Immature natural killer cell (primary cell): ENCODE measurements around the gene SGCA. TPM values are rescaled to one million over a fixed set of nuclear protein-coding genes. Genes with fewer than 3 reads are reported as not detected.

Source experiments
- DNase-seq, 3 donors: peaks; one replicate each; pipeline ENCODE4 v3.0.0; 2022; ENCODE audit warnings: mixed read lengths in 1 of 3
- H3K27ac Mint-ChIP-seq, 6 donors: one replicate each; pipeline ENCODE4 v1.8.0; 2020; ENCODE audit warnings: mixed read lengths in 6 of 6, mild to moderate bottlenecking in 5 of 6, inconsistent platforms in 4 of 6, moderate library complexity in 3 of 6
- H3K27me3 Mint-ChIP-seq, 3 donors: one replicate each; pipeline ENCODE4 v1.8.0; 2020 to 2021; ENCODE audit warnings: low read depth in 3 of 3, mild to moderate bottlenecking in 3 of 3, mixed read lengths in 3 of 3, moderate library complexity in 3 of 3, inconsistent platforms in 1 of 3
- H3K36me3 Mint-ChIP-seq, 3 donors: one replicate each; pipeline ENCODE4 v1.8.0; 2020; ENCODE audit warnings: mixed read lengths in 3 of 3, inconsistent platforms in 2 of 3, mild to moderate bottlenecking in 2 of 3
- H3K4me1 Mint-ChIP-seq, 2 donors: one replicate each; pipeline ENCODE4 v1.8.0; 2020; ENCODE audit warnings: inconsistent platforms in 2 of 2, mild to moderate bottlenecking in 2 of 2, mixed read lengths in 2 of 2, moderate library complexity in 1 of 2
- H3K4me3 Mint-ChIP-seq, 5 donors: one replicate each; pipeline ENCODE4 v1.8.0; 2020; ENCODE audit warnings: mild to moderate bottlenecking in 5 of 5, mixed read lengths in 5 of 5, inconsistent platforms in 3 of 5, moderate library complexity in 3 of 5
- H3K9me3 Mint-ChIP-seq, 6 donors: one replicate each; pipeline ENCODE4 v1.8.0; 2020; ENCODE audit warnings: mild to moderate bottlenecking in 6 of 6, mixed read lengths in 6 of 6, inconsistent platforms in 4 of 6, moderate library complexity in 3 of 6
- polyA plus RNA-seq, 3 donors: library from polyadenylated mRNA; unstranded; fragments of 300-500 nt; fragmentation: Illumina TruSeq; gene quantifications; one replicate each; pipeline ENCODE4 v1.2.3, GENCODE V29; 2021

SGCA gene
- polyA plus RNA-seq: not detected

DNA sequence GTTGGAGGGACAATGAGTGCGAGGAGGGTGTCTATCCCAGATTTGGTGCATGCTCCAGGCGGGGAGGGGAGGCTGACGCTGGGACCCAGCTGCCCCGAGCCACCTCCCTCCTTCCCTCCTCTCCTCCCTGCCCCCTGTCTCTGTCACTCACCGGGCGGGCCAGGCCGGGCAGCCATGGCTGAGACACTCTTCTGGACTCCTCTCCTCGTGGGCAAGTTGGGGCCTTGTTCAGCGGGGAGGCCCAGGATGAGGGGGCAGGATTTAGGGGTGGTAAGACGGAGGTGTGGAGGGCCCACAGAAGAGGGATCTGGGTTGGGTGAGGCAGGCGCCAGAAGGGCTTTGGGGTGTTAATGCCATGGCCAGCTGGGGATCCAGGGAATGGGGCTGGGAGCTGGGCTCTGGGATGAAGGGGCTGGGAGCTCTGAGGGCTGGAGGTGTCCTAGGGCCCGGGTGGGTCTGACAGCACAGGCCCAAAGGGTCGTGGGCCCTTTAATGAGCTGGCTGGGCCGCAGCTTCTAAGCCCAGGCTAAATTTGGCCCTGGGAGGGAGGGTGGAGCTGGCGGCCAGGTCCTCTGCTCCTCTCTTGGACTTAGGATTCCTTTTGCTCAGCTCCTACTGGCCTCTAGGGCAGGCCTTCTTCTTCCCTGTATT is at the start of gene SGCA:
Gene SGCA, plus strand, starts transcription at position 139 of the 651 bp plus-strand sequence. Its CDS starts 36 bp downstream, at position 175.
- Mint-ChIP-seq H3K4me3 (no peak within 1 kb of the TSS), H3K9me3 (no peaks in the 10 kb centered on the region), H3K36me3 (no peaks in the 10 kb centered on the region), H3K27me3 (peaks cover 0 to 10% (median 4%) of the 10 kb centered on the region in 3 donors), H3K4me1 (peaks cover 20 to 27% of the 10 kb centered on the region in 2 donors), H3K27ac (no peak within 1 kb of the TSS)
- DNase-seq: no peak

DNA sequence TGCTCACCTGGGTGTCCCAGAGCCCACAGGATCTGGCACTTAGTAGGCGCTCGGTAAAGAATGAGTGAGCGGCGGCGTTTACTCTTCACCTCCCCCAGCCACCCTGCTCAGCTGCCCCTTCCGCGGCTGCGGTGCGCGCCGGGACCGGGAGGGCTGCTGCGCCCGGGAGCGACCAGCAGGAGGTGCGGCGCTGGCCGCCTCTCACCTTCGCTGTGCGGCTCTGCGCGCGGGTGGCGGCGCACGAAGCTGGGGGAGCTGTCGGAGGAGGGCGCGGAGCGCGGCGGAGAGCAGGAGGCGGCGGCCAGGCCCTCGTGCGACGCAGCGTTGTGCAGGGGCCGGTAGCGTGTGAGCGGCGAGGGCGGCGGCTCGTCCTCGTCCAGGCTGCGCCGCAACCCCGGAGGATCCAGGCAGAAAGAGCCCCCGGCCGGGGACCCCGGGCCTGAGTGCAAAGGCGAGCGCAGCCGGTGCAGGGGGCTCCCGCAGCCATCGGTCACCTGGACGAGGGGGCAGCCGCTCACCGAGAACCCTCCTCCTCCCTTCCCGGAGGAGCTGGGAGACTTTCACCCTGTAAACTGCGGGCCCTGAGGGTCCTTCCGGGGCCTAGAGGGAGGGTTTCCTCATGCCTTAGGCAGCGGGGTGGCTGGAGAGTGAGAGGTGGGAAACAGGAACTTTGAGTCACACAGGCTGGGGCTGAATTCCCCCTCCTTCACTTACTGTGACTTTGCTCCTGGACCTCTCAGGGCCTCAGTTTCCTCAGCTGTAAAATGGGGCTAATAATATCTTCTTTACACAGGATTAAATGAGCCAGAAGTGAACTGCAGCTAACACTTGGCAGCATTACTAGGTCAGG is 48.4 kb upstream of the SGCA start:
- Mint-ChIP-seq H3K36me3 (no peaks in the 10 kb centered on the region), H3K27ac (no peak overlapping the region), H3K4me1 (peaks cover 5 to 13% of the 10 kb centered on the region in 2 donors), H3K9me3 (peaks cover 0 to 4% (median 0%) of the 10 kb centered on the region in 6 donors), H3K27me3 (peaks cover 23 to 32% (median 23%) of the 10 kb centered on the region in 3 donors), H3K4me3 (peak overlapping the region; percentile 36 to 66 (median 54))
- peak; percentile 47 to 56 (median 50) for DNase-seq

DNA sequence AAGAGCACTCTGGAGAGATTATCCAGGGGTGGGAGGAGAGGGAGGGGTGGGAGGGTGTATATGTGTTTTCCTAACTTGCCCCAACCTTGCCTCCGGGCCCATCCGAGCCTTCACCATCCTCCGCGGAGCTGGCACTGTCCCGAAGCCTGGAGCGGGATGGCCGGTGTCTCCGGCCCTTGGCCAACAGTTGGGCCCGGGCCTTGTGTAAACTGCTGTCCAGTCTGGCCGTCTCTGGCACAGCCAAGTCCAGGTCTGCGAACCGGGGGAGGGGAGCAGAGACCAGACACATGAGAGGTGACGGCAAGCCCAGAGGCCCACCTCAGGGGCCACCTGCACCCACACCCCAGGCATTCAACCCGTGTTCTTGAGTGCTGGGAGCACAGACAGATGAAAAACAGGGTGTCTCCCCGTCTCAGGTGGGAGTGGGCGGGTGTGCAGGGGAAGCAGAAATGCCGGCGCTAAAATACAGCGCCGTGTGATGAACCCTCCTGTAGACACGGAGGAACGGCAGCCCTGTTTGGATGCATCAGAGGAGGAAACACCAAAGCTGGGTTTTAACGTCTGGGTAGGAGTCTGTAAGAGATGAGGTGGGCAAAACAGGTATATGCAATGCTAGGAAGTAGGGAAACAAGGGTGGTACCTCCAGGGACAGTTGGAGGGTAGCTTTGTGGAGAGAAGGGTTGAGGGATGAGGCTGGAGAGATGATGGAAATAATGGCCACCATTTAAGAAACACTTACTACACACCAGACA is 47.6 kb upstream of the SGCA start:
- no peak for DNase-seq
- H3K36me3 Mint-ChIP-seq: no peaks in the 10 kb centered on the region
- H3K4me3 Mint-ChIP-seq: peak overlapping the region in 2 of 5 donors; percentile 18 to 36
- peaks cover 5 to 13% of the 10 kb centered on the region in 2 donors for H3K4me1 Mint-ChIP-seq
- H3K9me3 Mint-ChIP-seq: peaks cover 0 to 4% (median 0%) of the 10 kb centered on the region in 6 donors
- H3K27me3 Mint-ChIP-seq: peaks cover 23 to 32% (median 26%) of the 10 kb centered on the region in 3 donors
- no peak overlapping the region for H3K27ac Mint-ChIP-seq

DNA sequence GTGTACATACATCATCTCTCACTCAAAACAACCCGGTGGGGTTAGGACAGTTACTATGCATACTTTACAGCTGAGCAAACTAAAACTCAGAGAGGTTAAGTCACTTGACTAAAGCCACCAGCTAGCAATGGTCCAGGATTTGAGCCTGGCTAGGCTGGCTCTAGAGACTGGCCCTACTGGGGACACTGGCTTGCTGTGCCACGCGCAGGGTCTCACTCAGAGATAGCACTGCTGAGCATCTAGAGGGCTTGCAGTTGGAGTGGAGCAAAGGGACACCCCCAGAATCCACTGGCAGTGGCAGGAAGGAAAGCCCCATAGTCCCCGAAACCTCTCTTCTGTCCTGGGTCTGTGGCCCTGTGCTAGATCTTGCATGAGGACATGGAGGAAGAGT is 47.0 kb upstream of the SGCA start:
- no peak overlapping the region for H3K27ac Mint-ChIP-seq
- H3K36me3 Mint-ChIP-seq: no peaks in the 10 kb centered on the region
- peaks cover 25 to 32% (median 26%) of the 10 kb centered on the region in 3 donors for H3K27me3 Mint-ChIP-seq
- H3K4me3 Mint-ChIP-seq: peak overlapping the region in 2 of 5 donors; percentile 18 to 36
- H3K9me3 Mint-ChIP-seq: peaks cover 0 to 4% (median 0%) of the 10 kb centered on the region in 6 donors
- no peak for DNase-seq
- peaks cover 5 to 13% of the 10 kb centered on the region in 2 donors for H3K4me1 Mint-ChIP-seq

DNA sequence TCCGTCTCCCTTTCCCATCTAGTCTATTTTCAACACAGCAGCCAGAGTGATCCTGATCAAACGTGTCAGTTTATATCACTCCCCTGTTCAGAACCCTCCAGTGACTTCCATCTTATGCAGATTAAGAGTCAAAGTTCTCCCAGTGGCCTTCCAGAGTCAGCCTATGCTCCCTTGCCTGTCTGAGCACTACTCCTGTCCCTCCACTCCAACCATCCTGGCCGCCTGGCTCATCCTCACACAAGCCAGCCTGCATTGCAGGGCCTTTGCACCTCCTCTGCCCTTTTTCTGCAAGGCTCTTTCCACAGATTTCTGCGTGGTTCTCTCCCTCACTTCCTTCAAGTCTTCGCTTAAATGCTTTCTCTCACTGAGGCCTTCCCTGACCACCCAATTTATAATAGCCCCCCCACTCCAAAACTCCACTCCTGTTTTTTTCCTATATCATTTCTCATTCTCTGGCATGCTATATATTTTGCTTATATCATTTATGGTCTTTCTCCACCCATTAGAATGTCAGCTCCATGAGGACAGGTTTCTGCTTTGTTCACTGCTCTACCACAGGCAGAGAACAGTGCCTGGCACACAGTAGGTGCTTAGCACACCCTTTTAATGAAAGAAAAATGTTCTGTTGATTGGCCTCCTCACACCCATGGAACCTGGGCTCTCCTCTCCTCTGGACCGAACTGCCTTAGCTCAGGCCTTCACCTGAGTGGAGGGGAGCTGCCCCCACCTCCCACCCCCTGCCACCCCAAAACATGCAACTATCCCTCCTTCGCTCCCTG is 45.1 kb upstream of the SGCA start:
- Mint-ChIP-seq H3K27me3 (peaks cover 20 to 24% (median 21%) of the 10 kb centered on the region in 3 donors), H3K4me3 (no peak overlapping the region), H3K9me3 (peaks cover 0 to 2% (median 0%) of the 10 kb centered on the region in 6 donors), H3K4me1 (peaks cover 3 to 7% of the 10 kb centered on the region in 2 donors), H3K36me3 (no peaks in the 10 kb centered on the region), H3K27ac (no peak overlapping the region)
- no peak for DNase-seq

DNA sequence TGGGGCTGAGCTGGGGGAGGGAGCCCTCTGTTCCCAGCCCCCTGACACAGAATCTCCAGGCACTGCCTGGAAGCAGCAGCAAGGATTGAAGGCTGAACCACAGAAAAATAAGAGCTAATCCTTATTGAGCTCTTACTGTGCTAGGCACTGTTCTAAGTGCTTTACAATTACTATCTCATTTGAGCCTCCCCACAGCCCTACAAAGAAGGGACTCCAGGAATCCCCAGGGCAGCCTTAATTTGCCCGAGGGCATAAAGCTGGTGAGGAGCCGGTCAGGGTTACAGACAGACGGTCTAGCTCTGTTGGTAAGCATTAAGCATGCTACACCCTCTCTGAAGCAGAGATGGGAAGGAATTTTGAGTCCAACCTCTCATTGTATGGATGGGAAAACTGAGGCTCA is 42.9 kb upstream of the SGCA start:
- H3K4me1 Mint-ChIP-seq: peaks cover 7 to 10% of the 10 kb centered on the region in 2 donors
- H3K9me3 Mint-ChIP-seq: peaks cover 0 to 2% (median 0%) of the 10 kb centered on the region in 6 donors
- peaks cover 13 to 19% (median 16%) of the 10 kb centered on the region in 3 donors for H3K27me3 Mint-ChIP-seq

DNA sequence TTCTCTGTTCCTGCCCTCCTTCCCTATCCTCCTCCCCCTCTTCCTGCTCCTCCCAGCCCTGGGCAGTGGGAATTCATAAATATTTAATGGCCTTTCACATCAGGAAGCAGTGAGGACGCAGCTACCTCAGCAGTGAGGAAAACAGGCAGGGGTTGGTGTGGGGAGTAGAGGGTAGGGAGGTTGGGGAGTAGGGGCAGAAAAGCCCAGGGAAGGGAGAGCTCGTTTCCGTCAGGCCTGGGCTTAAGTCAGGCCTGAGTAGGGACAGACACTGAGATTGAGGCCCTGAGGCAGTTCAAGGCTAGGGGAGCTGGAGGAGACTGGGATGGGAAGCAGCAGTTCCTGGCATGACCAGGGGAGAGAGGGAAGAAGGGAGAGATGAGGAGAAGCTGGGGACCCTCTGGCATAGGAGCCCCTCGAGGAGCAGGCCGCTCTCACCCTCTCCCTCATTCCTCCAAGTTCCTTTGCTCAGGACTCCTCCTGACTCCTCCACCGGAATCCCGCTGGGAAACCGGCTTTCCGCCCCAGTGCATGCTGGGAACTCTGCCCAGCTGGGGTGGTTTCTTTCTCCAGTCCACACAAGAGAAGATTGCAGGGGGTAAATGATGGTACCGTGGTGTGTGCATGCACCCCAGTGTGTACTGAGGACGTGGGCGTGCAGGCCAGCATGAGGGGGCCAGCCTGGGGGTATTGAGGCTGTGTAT is 42.0 kb upstream of the SGCA start:
- no peak overlapping the region for H3K4me3 Mint-ChIP-seq
- H3K27me3 Mint-ChIP-seq: peaks cover 13 to 22% (median 15%) of the 10 kb centered on the region in 3 donors
- H3K36me3 Mint-ChIP-seq: no peaks in the 10 kb centered on the region
- H3K27ac Mint-ChIP-seq: no peak overlapping the region
- DNase-seq: no peak
- peaks cover 0 to 2% (median 0%) of the 10 kb centered on the region in 6 donors for H3K9me3 Mint-ChIP-seq
- peaks cover 15 to 18% of the 10 kb centered on the region in 2 donors for H3K4me1 Mint-ChIP-seq

More for the DNA sequence above, 42.9 kb upstream of the SGCA start:
- DNase-seq: no peak
- Mint-ChIP-seq H3K36me3 (no peaks in the 10 kb centered on the region), H3K4me3 (no peak overlapping the region), H3K27ac (no peak overlapping the region)

DNA sequence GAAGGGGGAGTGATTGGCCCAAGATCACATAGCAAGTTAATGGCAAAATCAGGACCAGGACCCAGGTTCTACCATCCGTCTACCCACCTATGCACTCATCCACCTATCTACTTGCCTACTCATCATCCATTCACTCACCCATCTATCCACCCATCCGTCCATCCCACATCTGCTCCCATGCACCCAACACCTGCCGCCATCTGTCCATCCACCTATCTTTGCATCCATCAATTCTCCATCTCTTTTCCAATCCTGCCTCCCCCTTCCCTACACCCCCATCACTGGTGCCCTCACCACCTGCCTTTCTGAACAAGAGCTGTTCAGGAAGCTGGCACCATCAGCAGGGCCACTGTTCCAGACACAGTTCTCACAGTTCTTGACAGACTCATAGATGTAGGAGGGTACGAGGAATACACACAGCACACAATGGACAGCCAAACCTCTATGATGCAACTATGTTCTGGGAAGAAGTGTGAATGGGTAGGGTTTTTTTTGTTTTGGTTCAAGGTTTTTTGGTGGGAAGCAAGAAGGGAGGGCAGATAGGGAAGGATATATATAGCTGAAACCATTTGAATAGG is 40.3 kb upstream of the SGCA start:
- Mint-ChIP-seq H3K9me3 (no peaks in the 10 kb centered on the region), H3K4me3 (no peak overlapping the region), H3K36me3 (no peaks in the 10 kb centered on the region), H3K4me1 (peaks cover 20 to 22% of the 10 kb centered on the region in 2 donors), H3K27ac (no peak overlapping the region), H3K27me3 (peaks cover 13 to 17% (median 16%) of the 10 kb centered on the region in 3 donors)
- no peak for DNase-seq

DNA sequence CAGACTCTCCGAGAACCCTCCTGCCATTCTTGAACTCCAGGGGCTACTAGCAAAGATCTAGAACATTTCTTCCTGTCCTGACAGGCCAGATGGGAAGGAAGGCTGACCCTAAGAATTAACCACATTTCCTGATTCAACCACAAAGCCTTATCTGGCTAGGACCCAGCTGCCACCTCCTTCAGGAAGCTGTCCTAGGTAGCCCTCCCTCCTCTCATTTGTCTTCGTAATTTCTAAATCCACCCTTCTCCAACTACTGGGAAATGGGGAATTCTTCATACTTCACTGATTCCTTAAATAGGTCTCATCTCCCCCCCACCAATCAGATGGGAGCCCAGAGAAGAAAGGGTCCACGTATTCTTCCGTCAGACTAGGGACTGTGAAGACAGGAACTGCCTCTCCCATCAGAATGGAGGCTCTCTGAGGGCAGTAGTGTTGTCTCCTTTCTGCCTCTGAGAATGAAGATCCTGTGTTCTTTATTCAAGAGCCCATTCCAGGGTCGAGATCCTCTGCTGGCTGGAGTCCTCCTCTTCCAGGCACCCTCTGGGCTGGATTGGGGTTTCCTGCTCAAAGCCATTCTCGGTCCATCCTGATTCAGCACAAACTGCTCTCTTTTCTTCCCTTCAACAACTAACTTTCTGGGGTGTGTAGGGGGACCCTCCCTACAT is 38.0 kb upstream of the SGCA start:
- H3K36me3 Mint-ChIP-seq: no peaks in the 10 kb centered on the region
- no peak overlapping the region for H3K27ac Mint-ChIP-seq

DNA sequence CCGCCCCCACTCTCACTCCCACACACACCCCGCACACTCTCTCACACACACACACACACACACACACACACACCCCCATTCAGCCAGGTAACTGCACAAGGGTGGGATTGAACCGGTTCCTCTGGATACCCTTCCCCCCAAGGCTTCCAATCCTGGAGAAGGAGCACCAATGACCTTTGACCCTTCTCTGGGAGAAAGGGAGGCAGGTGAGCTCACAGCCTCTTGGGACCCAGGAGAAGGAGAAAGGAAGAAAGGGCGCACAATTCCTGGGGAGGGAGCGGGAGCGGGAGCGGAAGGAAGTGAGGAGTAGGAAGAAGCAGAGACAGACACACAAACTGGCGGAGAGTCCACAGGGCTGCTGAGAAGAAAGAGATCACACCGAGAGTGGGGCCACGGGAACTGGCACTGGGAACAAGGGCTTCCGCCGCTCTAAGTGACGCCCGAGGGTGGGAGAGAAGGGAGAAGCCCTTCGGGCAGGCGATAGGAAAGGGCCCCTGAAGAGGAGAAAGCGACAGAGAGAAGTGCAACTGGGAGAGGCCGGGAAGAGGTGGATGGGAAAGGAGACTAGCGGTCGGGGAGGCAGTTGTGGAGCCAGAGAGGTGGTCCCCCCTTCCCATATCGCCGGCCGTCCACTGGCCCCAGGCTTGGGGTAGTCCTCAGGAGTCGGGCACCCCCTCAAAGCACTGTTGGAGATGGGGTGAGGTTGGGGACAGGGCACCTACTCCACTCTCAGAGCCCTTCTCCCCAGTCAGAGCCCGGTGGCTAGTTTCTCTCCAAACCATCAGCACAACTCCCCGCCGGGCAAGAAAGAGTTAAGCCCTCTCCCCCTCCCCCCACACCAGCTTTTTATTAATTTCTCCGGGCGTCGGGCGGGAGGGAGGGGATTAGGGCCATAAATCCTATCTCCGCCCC is 37.1 kb upstream of the SGCA start:
- H3K9me3 Mint-ChIP-seq: no peaks in the 10 kb centered on the region
- peak overlapping the region in 4 of 6 donors; percentile 44 to 80 (median 60) for H3K27ac Mint-ChIP-seq
- no peaks in the 10 kb centered on the region for H3K36me3 Mint-ChIP-seq
- peak overlapping the region; percentile 79 to 86 (median 81) for H3K4me3 Mint-ChIP-seq
- DNase-seq: no peak
- H3K27me3 Mint-ChIP-seq: peaks cover 12 to 20% (median 14%) of the 10 kb centered on the region in 3 donors
- H3K4me1 Mint-ChIP-seq: peaks cover 32 to 41% of the 10 kb centered on the region in 2 donors

More for the DNA sequence above, 38.0 kb upstream of the SGCA start:
- H3K27me3 Mint-ChIP-seq: peaks cover 14 to 20% (median 15%) of the 10 kb centered on the region in 3 donors
- no peaks in the 10 kb centered on the region for H3K9me3 Mint-ChIP-seq
- H3K4me1 Mint-ChIP-seq: peaks cover 32 to 41% of the 10 kb centered on the region in 2 donors
- no peak for DNase-seq
- peak overlapping the region; percentile 21 to 61 (median 32) for H3K4me3 Mint-ChIP-seq

DNA sequence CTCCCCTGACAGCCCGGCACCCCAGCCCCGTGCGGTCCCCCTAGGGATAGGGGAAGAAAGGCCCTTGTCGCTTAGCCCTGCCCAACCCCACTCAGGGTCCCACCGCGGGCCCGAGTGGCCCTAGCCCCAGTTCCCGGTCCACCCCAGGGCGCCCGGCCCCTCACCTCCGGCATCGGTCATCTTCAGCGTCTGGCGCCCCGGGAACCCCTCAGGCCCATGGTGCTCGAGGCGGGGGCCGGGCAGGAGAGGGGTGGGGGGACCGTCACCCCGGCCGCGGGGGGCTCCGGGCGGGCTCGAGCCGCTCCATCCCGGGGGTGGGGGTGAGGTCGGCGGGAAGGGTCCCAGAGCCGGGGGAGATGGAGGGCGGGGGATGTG is 36.5 kb upstream of the SGCA start:
- Mint-ChIP-seq H3K27me3 (peaks cover 12 to 20% (median 12%) of the 10 kb centered on the region in 3 donors), H3K27ac (peak overlapping the region in 2 of 6 donors; percentile 69 to 76), H3K4me1 (peaks cover 32 to 41% of the 10 kb centered on the region in 2 donors), H3K36me3 (no peaks in the 10 kb centered on the region), H3K4me3 (peak overlapping the region; percentile 70 to 87 (median 76)), H3K9me3 (no peaks in the 10 kb centered on the region)
- DNase-seq: no peak
